WTC11 (cell line): ENCODE measurements around the gene FGFR2. TPM values are rescaled to one million over a fixed set of nuclear protein-coding genes. Genes with fewer than 3 reads are reported as not detected.

Source experiments
- ATAC-seq: fragments of 200-7000 bp; cut with Tn5 transposase; 2 replicates; pipeline ENCODE4 v1.10.0; 2021; ENCODE audit warnings: mild to moderate bottlenecking, moderate library complexity
- CTCF ChIA-PET: fragments of 300-600 bp; sonication (Branson Sonifier 250); formaldehyde crosslinking; loops from one replicate; lab custom pipeline; 2021; ENCODE audit warnings: antibody characterized with exemption; lab: Charles Lee
- POLR2A ChIA-PET: fragments of 350-600 bp; sonication (Branson Sonifier 250); formaldehyde crosslinking; loops from one replicate; lab custom pipeline; 2021; ENCODE audit warnings: antibody characterized with exemption; lab: Charles Lee
- DNase-seq: peaks from one replicate; pipeline ENCODE4 v3.0.0; 2021; ENCODE audit warnings: low spot score
- H3K27ac Mint-ChIP-seq: 2 replicates; pipeline ENCODE4 v1.8.0; 2021; ENCODE audit warnings: mixed read lengths
- H3K27me3 Mint-ChIP-seq: 2 replicates; pipeline ENCODE4 v1.8.0; 2021; ENCODE audit warnings: low read depth, mild to moderate bottlenecking, moderate library complexity, mixed read lengths
- H3K36me3 Mint-ChIP-seq: 2 replicates; pipeline ENCODE4 v1.8.0; 2021; ENCODE audit warnings: mixed read lengths
- H3K4me1 Mint-ChIP-seq: 2 replicates; pipeline ENCODE4 v1.8.0; 2022; ENCODE audit warnings: mixed read lengths
- H3K4me3 Mint-ChIP-seq: 2 replicates; pipeline ENCODE4 v1.8.0; 2021; ENCODE audit warnings: mild to moderate bottlenecking, moderate library complexity, mixed read lengths
- H3K9me3 Mint-ChIP-seq: 2 replicates; pipeline ENCODE4 v1.8.0; 2021; ENCODE audit warnings: mixed read lengths
- ARID4B ChIP-seq: sonication (generic); formaldehyde crosslinking; IDR thresholded peaks from 2 replicates; pipeline ENCODE4 v1.8.0; 2023; ENCODE audit warnings: missing genetic modification reagents, mild to moderate bottlenecking, borderline replicate concordance
- CDX4 ChIP-seq: fragments of 250-450 bp; sonication (Bioruptor Pico); IDR thresholded peaks from 2 replicates; pipeline ENCODE4 v1.9.0; 2021; ENCODE audit warnings: moderate library complexity, mild to moderate bottlenecking, inconsistent platforms, borderline replicate concordance
- ELF4 ChIP-seq: sonication (generic); formaldehyde crosslinking; IDR thresholded peaks from 2 replicates; pipeline ENCODE4 v1.8.1; 2022; ENCODE audit warnings: low read depth, mild to moderate bottlenecking, moderate library complexity, missing genetic modification reagents
- FOXP4 ChIP-seq: sonication (generic); formaldehyde crosslinking; IDR thresholded peaks from 2 replicates; pipeline ENCODE4 v1.8.0; 2022; ENCODE audit warnings: mild to moderate bottlenecking, missing genetic modification reagents
- KAT7 ChIP-seq: sonication (generic); formaldehyde crosslinking; IDR thresholded peaks from 2 replicates; pipeline ENCODE4 v1.8.1; 2023; ENCODE audit warnings: missing genetic modification reagents, mild to moderate bottlenecking, borderline replicate concordance
- MLX ChIP-seq: sonication (generic); formaldehyde crosslinking; IDR thresholded peaks from 2 replicates; pipeline ENCODE4 v1.8.1; 2023; ENCODE audit warnings: mild to moderate bottlenecking, missing genetic modification reagents, moderate library complexity
- MYBL2 ChIP-seq: sonication (generic); formaldehyde crosslinking; IDR thresholded peaks from 2 replicates; pipeline ENCODE4 v1.8.1; 2023; ENCODE audit warnings: mild to moderate bottlenecking, moderate library complexity, missing genetic modification reagents
- NR1H2 ChIP-seq: sonication (generic); formaldehyde crosslinking; IDR thresholded peaks from 2 replicates; pipeline ENCODE4 v1.9.0; 2021; ENCODE audit warnings: mild to moderate bottlenecking, moderate library complexity, missing genetic modification reagents
- RELA ChIP-seq: sonication (generic); formaldehyde crosslinking; IDR thresholded peaks from 2 replicates; pipeline ENCODE4 v1.8.1; 2022; ENCODE audit warnings: missing genetic modification reagents, mild to moderate bottlenecking, borderline replicate concordance
- SMAD3 ChIP-seq: sonication (generic); formaldehyde crosslinking; IDR thresholded peaks from 2 replicates; pipeline ENCODE4 v1.8.0; 2022; ENCODE audit warnings: missing genetic modification reagents, mild to moderate bottlenecking, borderline replicate concordance
- ZBTB43 ChIP-seq: sonication (generic); formaldehyde crosslinking; IDR thresholded peaks from 2 replicates; pipeline ENCODE4 v1.8.1; 2023; ENCODE audit warnings: mild to moderate bottlenecking, missing genetic modification reagents
- ZMAT4 ChIP-seq: fragments of 250-450 bp; sonication (Bioruptor Pico); IDR thresholded peaks from 2 replicates; pipeline ENCODE4 v1.9.0; 2021; ENCODE audit warnings: mild to moderate bottlenecking
- ZNF532 ChIP-seq: fragments of 250-450 bp; sonication (Bioruptor Pico); IDR thresholded peaks from 2 replicates; pipeline ENCODE4 v1.9.0; 2021; ENCODE audit warnings: mild to moderate bottlenecking, borderline replicate concordance
- total RNA-seq: library from RNA; stranded (reverse); gene quantifications from 3 replicates; pipeline ENCODE4 v1.2.3, GENCODE V29; 2021
- TF ChIP-seq, protein P1 (sequence below): sonication (generic); formaldehyde crosslinking; IDR thresholded peaks from 2 replicates; pipeline ENCODE4 v1.8.0; 2022; ENCODE audit warnings: mild to moderate bottlenecking, missing genetic modification reagents
- TF ChIP-seq, protein P2 (sequence below): sonication (generic); formaldehyde crosslinking; IDR thresholded peaks from 2 replicates; pipeline ENCODE4 v1.8.1; 2022; ENCODE audit warnings: low read depth, mild to moderate bottlenecking, moderate library complexity, missing genetic modification reagents, borderline replicate concordance
- TF ChIP-seq, protein P3 (sequence below): sonication (generic); formaldehyde crosslinking; IDR thresholded peaks from 2 replicates; pipeline ENCODE4 v1.8.1; 2023; ENCODE audit warnings: mild to moderate bottlenecking, missing genetic modification reagents
- TF ChIP-seq, protein P4 (sequence below): fragments of 250-450 bp; sonication (Bioruptor Pico); IDR thresholded peaks from 2 replicates; pipeline ENCODE4 v1.8.0; 2021; ENCODE audit warnings: mild to moderate bottlenecking

Gene FGFR2
- total RNA-seq, 1 experiment from 2014 or later: 95.0 TPM

- CTCF ChIA-PET: interaction anchor here (0.8 kb wide), 1 partner anchor 131 kb away, joined by 4 read pairs; no protein-coding TSS in a partner anchor
- ATAC-seq (no peak), DNase-seq (no peak)
- Mint-ChIP-seq H3K27ac (0 out of 2 replicates have a peak overlapping the region, but pooled peaks have one; percentile 13), H3K9me3 (no peaks in the 10 kb centered on the region), H3K36me3 (peaks cover 40% of the 10 kb centered on the region), H3K4me1 (peaks cover 82% of the 10 kb centered on the region), H3K27me3 (no peaks in the 10 kb centered on the region), H3K4me3 (no peak overlapping the region)
- POLR2A ChIA-PET: no interaction called here
- TF ChIP-seq, protein P1, sequence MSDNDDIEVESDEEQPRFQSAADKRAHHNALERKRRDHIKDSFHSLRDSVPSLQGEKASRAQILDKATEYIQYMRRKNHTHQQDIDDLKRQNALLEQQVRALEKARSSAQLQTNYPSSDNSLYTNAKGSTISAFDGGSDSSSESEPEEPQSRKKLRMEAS (CRISPR knock-in tag): no peak
- TF ChIP-seq, protein P2, sequence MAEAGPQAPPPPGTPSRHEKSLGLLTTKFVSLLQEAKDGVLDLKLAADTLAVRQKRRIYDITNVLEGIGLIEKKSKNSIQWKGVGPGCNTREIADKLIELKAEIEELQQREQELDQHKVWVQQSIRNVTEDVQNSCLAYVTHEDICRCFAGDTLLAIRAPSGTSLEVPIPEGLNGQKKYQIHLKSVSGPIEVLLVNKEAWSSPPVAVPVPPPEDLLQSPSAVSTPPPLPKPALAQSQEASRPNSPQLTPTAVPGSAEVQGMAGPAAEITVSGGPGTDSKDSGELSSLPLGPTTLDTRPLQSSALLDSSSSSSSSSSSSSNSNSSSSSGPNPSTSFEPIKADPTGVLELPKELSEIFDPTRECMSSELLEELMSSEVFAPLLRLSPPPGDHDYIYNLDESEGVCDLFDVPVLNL (CRISPR knock-in tag): no peak
- TF ChIP-seq, protein P3, sequence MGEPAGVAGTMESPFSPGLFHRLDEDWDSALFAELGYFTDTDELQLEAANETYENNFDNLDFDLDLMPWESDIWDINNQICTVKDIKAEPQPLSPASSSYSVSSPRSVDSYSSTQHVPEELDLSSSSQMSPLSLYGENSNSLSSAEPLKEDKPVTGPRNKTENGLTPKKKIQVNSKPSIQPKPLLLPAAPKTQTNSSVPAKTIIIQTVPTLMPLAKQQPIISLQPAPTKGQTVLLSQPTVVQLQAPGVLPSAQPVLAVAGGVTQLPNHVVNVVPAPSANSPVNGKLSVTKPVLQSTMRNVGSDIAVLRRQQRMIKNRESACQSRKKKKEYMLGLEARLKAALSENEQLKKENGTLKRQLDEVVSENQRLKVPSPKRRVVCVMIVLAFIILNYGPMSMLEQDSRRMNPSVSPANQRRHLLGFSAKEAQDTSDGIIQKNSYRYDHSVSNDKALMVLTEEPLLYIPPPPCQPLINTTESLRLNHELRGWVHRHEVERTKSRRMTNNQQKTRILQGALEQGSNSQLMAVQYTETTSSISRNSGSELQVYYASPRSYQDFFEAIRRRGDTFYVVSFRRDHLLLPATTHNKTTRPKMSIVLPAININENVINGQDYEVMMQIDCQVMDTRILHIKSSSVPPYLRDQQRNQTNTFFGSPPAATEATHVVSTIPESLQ (CRISPR knock-in tag): no peak
- no peak for TF ChIP-seq SMAD3 (CRISPR knock-in tag)
- TF ChIP-seq ZBTB43 (CRISPR knock-in tag): no peak
- TF ChIP-seq RELA: no peak
- no peak for TF ChIP-seq ARID4B (CRISPR knock-in tag)
- no peak for TF ChIP-seq KAT7 (CRISPR knock-in tag)
- TF ChIP-seq ZMAT4 (CRISPR knock-in tag): no peak
- no peak for TF ChIP-seq FOXP4 (CRISPR knock-in tag)
- no peak for TF ChIP-seq NR1H2 (CRISPR knock-in tag)
- no peak for TF ChIP-seq ELF4 (CRISPR knock-in tag)
- TF ChIP-seq, protein P4, sequence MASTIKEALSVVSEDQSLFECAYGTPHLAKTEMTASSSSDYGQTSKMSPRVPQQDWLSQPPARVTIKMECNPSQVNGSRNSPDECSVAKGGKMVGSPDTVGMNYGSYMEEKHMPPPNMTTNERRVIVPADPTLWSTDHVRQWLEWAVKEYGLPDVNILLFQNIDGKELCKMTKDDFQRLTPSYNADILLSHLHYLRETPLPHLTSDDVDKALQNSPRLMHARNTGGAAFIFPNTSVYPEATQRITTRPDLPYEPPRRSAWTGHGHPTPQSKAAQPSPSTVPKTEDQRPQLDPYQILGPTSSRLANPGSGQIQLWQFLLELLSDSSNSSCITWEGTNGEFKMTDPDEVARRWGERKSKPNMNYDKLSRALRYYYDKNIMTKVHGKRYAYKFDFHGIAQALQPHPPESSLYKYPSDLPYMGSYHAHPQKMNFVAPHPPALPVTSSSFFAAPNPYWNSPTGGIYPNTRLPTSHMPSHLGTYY (CRISPR knock-in tag): no peak
- TF ChIP-seq ZNF532 (CRISPR knock-in tag): no peak
- no peak for TF ChIP-seq CDX4
- no peak for TF ChIP-seq MYBL2 (CRISPR knock-in tag)
- TF ChIP-seq MLX: no peak
Observed at GRCh38 chr10:121531830-121532178, 66.4 kb downstream of the FGFR2 start.
